HG03175 (cell line): ENCODE results near the gene GOLGA6L7.
"Not testable (repeated sequence)": the region's sequence is repeated elsewhere in the genome, so short reads cannot be mapped to it uniquely, and the experiment has no call there.

ENCODE experiments used
- ATAC-seq: cut with Tn5 transposase; IDR thresholded peaks from one replicate; pipeline ENCODE4 v1.9.1; 2021; ENCODE audit warnings: mild to moderate bottlenecking, moderate library complexity; ENCODE audit not compliant: unreplicated experiment

GOLGA6L7 gene

GRCh38 chr15:28885128-28885629, 36.7 kb upstream of the GOLGA6L7 start:
- ATAC-seq, result no peak

GRCh38 chr15:28884151-28884940, 35.9 kb upstream of the GOLGA6L7 start:
- ATAC-seq, result no peak

GRCh38 chr15:28881600-28881999, 33.2 kb upstream of the GOLGA6L7 start:
- no peak for ATAC-seq

- ATAC-seq, result no peak
These were observed 32.7 kb upstream of the GOLGA6L7 start for GRCh38 chr15:28881170-28881569.

GRCh38 chr15:28880680-28881079, 32.2 kb upstream of the GOLGA6L7 start:
- no peak for ATAC-seq

GRCh38 chr15:28879551-28879950, 31.1 kb upstream of the GOLGA6L7 start:
- no peak for ATAC-seq

GRCh38 chr15:28878209-28878608, 29.8 kb upstream of the GOLGA6L7 start:
- no peak for ATAC-seq

- ATAC-seq, result no peak
These were observed 28.4 kb upstream of the GOLGA6L7 start for GRCh38 chr15:28876845-28877185.

GRCh38 chr15:28876131-28876844, 27.8 kb upstream of the GOLGA6L7 start:
- ATAC-seq, result no peak

- ATAC-seq, result no peak
These were observed 27.1 kb upstream of the GOLGA6L7 start for GRCh38 chr15:28875461-28876000.

GRCh38 chr15:28873585-28874190, 25.2 kb upstream of the GOLGA6L7 start:
- no peak for ATAC-seq

- no peak for ATAC-seq
These were observed 24.6 kb upstream of the GOLGA6L7 start for GRCh38 chr15:28873006-28873405.

GRCh38 chr15:28871168-28871567, 22.7 kb upstream of the GOLGA6L7 start:
- ATAC-seq, result no peak

- ATAC-seq, result no peak
These were observed 20.4 kb upstream of the GOLGA6L7 start for GRCh38 chr15:28868744-28869345.

GRCh38 chr15:28861589-28862293, 13.3 kb upstream of the GOLGA6L7 start:
- not testable (repeated sequence) for ATAC-seq

- no peak for ATAC-seq
These were observed 12.6 kb upstream of the GOLGA6L7 start for GRCh38 chr15:28861031-28861534.

- ATAC-seq, result not testable (repeated sequence)
These were observed 6.1 kb upstream of the GOLGA6L7 start for GRCh38 chr15:28854578-28854977.

- not testable (repeated sequence) for ATAC-seq
These were observed 5.2 kb upstream of the GOLGA6L7 start for GRCh38 chr15:28853654-28854053.

GRCh38 chr15:28849766-28850165, 1.3 kb upstream of the GOLGA6L7 start:
- not testable (repeated sequence) for ATAC-seq

- not testable (repeated sequence) for ATAC-seq
These were observed 827 bp upstream of the GOLGA6L7 start for GRCh38 chr15:28849271-28849670.
